Inflammatory macrophage (primary cell): ENCODE measurements around the gene ABCB6.

Source experiments
- DNase-seq, 2 donors: peaks; one replicate each; pipeline ENCODE4 v3.0.0-alpha.2; 2020 to 2022

ABCB6 gene

DNA sequence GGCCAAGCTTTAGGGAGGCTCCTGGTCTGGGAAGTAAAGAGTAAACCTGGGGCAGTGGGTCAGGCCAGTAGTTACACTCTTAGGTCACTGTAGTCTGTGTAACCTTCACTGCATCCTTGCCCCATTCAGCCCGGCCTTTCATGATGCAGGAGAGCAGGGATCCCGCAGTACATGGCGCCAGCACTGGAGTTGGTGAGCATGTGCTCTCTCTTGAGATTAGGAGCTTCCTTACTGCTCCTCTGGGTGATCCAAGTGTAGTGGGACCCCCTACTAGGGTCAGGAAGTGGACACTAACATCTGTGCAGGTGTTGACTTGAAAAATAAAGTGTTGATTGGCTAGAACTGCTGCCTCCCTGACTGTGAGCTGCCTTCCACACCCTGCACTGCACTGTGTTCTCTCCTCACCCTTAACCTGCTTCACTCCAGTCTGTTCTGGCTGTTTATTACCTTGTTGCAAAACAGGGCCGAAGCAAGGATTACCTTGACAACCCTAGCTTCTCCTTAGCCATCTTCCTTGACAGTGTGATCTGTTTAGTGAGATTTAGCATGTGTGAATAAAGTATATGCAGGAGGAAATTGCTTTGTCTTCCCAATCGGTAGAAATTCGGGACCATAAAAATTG, 35.5 kb downstream of the ABCB6 start:
- no peak for DNase-seq

DNA sequence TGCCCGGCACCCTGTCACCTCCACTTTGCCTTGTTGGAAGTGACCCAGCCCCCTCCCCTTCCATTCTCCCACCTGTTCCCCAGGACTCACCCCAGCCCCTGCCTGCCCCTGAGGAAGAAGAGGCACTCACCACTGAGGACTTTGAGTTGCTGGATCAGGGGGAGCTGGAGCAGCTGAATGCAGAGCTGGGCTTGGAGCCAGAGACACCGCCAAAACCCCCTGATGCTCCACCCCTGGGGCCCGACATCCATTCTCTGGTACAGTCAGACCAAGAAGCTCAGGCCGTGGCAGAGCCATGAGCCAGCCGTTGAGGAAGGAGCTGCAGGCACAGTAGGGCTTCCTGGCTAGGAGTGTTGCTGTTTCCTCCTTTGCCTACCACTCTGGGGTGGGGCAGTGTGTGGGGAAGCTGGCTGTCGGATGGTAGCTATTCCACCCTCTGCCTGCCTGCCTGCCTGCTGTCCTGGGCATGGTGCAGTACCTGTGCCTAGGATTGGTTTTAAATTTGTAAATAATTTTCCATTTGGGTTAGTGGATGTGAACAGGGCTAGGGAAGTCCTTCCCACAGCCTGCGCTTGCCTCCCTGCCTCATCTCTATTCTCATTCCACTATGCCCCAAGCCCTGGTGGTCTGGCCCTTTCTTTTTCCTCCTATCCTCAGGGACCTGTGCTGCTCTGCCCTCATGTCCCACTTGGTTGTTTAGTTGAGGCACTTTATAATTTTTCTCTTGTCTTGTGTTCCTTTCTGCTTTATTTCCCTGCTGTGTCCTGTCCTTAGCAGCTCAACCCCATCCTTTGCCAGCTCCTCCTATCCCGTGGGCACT, 36.2 kb downstream of the ABCB6 start:
- DNase-seq, result peak; percentile 63 to 65

DNA sequence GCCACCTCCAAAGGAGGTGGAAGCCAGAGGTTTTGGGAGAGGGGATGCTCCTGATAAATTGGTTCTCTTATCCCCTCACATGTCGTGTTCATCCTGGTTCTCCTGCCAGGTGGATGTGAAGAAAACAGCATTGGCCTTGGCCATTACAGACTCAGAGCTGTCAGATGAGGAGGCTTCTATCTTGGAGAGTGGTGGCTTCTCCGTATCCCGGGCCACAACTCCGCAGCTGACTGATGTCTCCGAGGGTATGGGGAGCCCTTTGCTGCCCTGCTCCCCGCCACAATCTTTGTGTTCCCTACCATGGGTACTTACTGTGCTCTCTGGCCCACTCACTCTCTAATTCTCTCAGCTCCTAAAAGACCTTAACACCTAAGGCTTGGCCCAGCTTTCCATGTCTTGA, 37.2 kb downstream of the ABCB6 start:
- DNase-seq, result no peak

DNA sequence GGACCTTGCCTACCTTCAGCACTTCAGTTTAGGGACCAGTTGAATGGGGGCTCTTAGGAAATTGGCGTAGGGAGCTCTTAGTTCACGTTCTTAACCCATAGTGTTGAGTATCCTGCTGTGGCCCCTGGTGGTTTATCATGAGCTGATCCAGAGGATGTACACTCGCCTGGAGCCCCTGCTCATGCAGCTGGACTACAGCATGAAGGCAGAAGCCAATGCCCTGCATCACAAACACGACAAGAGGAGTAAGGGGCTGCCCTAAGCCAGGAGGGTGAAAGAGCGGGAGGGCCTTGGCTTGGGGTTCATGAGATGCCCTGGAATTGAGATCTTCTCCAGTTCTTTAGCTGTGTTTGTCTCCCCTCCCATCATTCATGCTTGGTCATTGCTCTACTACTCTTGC, 37.8 kb downstream of the ABCB6 start:
- no peak for DNase-seq

DNA sequence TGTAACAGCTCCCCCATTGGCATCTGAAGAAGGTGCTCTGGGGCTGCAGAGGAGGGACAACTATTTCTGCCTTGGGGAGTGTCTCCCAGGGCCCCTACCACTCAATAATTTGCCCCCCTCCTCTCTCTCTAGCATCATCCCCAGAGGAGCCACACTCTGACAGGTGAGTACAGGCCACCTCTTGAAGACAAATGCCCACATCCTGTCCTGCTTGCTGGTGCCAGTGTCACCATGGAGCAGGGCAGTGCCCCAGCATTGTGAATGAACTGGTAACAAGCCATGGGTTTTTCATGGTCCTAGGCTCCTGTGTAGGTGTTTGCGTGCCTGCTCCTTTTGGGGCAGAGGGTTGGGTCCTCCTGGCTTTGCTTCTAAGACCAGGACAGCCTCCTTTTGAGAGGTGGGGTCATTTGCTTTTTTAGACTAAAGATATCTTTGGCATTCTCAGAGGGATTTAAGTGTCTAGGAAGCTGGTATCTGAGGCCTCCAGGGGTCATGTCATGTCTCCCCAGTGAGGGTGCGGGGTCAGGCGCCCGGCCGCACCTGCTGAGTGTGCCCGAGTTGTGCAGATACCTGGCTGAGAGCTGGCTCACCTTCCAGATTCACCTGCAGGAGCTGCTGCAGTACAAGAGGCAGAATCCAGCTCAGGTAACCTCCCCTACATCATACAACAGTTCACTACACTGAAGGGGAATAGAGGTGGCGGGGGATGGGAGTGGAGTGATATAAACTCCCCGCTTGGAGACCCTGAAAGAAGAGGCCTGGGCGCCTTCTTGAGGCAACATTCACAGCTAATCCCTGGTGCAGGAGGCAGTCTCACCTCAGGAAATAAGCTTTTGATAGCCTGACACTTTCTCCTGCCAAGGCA, 38.9 kb downstream of the ABCB6 start:
- DNase-seq, result no peak

DNA sequence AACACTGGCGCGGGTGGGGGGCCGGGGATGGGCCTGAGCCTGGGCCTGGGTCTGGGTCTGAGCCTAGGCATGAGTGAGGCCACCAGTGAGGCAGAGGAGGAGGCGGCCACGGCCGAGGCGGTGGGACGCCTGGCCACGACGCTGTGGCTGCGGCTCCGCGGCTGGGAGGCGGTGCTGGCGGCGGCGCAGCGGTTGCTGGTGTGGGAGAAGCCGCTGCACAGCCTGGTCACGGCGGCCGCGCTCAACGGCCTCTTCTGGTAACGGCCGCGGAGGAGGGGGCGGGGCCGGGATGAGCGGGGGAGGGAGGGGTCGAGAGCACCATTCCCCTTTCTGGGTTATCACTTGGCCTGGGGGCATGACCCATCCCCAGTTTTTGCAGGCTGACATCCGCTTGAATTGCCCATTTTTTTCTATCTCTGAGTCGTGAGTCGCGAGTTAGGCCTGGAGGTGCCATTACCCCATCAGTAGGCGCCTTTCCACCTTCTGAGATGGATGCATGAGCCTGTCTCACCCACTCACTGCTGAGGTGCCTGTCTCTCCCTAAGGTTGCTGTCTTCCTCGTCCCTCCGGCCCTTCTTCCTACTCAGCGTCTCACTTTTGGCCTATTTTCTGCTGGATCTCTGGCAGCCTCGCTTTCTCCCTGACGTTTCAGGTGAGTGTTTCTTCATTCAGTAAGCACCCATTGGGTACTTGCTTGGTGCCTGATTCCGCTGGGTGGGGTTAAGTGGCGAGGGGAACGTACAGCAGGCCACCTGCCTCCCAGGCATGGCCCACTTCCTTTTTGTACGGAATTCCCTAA, 40.2 kb downstream of the ABCB6 start:
- peak in 1 of 2 donors; percentile 36 for DNase-seq

DNA sequence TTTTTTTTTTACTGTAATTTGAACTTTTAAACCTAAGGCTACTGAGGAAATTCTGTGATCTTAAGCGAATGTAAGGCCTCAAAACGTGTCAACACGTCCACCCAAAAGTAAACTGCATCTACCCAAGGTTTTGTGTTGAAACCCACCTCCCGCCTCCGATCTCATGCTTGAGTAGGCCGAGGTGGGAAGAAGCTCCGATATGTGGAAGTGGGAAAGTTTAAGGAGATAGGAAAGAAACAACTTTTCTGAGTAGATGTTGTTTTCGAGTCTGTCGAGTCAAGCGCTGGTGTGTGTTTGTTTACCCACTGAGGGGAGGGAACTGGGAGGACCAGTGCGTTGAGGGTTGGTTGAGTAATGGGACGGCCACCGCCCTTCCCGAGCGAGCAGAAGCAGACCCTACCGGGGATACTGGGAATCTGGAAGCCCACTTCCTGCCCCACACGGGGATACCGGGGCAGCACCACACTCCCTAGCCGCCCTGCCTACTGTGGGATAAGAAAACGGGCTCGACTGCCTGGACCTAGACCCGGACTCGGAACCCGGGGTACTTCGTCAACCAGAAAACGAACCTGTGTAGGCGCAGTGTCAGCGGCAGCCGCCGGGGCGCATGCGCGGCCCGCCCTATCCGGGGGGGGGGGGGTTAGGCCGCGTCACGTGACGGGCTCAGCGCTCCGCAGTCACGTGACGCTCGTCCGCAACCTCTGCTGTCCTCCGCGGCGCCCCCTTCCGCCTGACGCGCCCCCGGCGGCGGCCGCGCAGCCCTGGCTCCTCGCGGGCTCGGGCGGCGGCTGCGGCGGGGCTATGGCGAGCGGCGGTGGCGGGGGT, 41.0 kb downstream of the ABCB6 start, which contains the start of gene RETREG2:
Gene RETREG2, plus strand, starts transcription at position 724 of the 825 bp plus-strand sequence. Its CDS starts 78 bp downstream, at position 802.
- DNase-seq, result peak; percentile 86 to 95

DNA sequence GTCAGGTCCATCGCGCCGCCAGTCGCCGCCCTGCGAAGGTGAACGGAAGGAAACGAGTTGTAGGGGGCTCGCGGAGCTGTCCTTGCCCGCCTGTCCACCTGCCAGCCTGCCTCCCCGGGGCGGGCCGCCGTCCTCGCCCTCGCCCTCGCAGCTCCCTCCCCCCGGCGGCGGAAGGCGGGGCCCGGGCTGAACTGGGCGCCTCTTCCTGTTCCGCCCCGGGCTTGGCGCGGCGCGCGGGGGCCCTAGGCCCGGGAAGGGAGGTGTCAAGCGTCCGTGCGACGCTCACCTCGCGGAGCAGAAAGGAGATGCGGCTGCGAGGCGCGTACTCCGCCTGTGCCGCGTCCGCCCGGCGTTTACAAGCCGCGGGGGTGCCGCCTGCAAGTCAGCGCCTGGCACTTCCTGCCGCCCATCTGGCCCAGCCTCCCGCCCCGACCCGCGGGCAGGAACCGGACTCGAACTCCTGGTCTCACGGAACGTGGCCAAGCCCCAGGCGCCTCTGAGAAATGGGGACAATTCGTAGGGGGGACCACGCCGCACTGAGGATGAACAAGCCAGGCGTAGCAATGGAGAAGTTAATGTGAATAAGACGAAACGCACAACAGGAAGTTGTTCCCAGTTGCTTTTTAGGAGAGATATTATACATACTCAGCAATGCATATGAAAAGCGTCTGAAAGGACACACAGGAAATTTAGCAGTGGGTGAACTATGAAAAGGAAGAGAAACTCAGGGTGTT, 41.8 kb downstream of the ABCB6 start, which contains the start of gene CNPPD1:
Gene CNPPD1, minus strand, starts transcription at position 108 of the 734 bp plus-strand sequence. Its CDS starts 97 bp downstream, at position 11.
- peak; percentile 82 to 91 for DNase-seq

DNA sequence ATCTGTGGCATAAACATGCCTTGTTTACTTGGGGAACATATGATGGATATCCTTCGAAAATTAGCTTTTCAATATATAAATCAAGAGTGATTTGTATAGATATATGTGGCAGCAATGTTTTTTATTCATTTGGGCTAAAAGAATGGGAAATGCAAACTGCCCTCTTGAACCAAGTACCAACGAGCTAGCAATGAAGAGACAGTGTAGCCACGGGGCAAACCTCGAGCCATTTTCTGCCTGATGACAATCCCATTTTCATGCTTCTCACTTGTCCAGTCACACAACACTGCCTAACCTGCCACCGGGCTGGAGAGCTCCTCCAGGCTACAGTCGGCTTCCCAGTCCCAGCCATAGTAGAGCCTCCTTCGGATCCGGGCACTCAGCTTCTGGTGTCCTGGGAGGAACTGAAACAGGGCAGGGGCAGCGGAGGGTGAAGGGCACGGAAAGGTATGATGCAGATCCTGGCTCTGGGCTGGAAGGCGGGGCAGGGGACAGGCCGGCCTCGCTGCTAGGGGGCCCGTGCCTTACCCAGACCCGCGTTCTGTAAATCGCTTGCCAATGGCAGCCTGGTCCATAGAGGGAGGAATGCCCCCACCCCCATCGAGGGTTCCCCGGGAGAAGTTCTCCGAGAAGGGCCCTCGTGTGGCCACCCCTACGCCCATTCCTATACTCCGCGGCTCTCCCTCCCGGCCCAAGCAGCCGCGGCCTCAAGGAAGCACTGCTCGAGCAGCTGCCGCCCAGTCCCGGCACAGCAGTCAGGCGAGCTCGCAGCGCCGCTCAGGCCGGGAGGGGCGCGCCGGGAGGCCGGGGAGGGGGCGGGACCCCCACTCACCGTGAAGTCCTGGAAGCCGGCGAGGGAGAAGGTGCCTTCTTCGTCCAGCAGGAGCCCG, 42.6 kb downstream of the ABCB6 start:
- DNase-seq, result peak; percentile 19 to 51

DNA sequence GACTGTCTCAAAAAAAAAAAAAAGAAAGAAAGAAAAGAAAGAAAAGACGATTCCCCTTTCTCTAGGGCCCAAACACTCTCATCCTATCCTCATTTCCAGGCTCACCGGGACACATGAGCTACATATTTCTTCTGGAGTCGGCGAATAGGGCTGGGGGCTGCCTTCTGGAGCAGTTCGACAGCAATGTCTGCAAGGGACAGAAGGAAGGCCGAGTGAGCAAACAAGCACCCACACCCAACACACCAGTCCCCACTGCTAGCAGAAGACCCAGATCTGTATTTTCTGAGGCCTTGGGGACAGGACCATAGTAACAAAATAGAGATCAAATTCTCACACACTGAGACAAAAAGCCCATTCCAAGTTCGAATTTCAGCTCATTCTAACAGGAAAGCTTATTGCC, 43.3 kb downstream of the ABCB6 start:
- no peak for DNase-seq

DNA sequence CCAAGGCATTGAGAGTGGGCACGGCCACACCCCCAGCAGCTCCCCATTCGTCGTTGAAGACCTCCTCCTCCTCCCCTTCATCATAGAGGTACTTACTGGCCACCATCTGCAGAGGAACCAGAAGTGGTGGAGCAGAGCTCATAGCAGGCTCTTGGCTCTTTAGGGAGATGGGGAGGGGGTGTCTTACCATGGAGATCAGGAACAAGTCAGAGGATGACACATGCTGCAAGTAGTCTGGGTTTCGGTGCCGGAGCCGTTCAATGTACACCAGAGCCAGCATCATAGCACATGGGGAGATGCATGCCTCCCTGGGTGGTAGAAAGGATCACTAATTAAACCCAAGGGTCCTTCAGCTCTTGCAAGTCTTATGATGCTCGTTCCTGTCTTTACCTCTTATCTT, 44.0 kb downstream of the ABCB6 start:
- DNase-seq, result no peak

DNA sequence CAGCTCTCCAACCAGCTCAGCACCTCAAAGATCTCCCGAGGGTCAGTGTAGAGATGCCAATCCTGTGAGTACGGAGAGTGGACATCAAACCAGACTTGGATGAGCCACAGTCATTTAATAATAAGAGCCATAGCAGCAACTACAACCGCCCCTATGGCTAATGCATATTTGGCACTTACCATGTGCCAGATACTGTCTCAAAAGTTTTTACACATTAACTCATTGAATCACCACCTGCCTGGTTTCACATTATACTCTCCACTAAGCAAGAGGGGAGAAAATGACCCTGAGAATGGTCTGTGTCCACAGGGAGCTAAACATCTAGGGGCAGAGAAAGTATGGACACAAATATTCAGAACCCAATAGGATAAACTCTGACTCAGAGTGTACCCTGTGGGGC, 44.6 kb downstream of the ABCB6 start:
- no peak for DNase-seq

DNA sequence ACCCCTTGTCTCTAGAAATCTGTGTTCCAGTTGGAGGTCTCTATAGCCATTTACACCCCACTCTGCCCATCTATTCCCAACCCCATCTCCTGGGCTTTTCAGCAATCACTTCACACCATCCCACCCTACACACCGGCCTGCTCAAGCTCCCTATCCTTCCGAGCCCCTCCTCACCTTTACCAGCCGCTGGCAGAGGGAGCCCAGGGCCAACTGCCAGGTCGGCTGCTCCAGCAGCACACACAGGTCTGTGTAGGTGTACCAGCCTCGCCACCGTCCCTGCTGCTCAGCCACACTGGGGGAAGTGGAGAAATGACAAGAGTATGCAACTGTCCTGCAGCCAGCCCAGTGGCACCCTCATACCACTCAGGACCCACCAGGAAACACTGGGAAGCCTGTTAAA, 45.6 kb downstream of the ABCB6 start:
- no peak for DNase-seq

DNA sequence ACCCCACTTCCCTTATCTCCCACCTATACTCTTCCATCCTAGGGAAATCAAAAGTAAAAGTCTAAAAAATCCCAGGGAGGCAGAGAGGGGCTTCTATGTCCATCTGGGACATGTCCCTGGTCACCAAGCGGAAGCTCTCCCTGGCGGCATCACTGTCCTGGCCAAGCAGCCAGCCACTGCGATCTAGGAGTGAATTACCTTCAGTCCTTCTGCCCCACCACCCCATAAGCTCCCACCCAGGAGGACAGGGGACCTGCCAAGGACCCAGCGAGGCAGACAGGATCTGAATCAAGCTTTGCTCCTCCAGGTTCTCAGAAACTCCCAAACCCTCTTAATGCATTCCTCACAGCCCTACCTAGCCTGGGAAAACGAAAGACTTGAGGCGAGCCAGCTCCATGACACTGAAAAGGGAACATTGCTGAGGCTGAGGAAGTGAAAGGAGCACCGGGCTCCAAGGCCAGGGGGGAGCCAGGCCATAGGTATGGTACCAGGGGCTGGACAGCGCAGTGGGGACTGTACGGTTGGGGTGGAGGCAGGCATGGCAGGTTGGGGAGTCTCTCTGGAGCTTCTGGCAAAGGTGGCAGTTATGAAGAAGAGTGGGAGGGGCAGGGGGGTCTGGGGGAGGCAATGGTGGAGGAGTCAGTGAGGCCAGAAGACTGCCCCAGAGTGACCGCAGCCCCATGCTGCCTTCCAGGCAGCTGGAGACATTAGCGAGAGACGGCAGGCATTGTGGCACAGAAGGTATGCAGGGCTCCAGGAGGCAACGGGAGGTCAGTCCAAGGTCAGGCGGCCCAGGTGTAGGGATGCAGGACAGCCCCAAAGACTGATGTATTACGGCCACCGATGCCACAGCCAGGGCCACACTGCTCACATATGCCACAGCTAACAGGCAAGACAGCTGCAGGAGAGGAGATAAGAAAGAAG, 46.3 kb downstream of the ABCB6 start:
- no peak for DNase-seq

DNA sequence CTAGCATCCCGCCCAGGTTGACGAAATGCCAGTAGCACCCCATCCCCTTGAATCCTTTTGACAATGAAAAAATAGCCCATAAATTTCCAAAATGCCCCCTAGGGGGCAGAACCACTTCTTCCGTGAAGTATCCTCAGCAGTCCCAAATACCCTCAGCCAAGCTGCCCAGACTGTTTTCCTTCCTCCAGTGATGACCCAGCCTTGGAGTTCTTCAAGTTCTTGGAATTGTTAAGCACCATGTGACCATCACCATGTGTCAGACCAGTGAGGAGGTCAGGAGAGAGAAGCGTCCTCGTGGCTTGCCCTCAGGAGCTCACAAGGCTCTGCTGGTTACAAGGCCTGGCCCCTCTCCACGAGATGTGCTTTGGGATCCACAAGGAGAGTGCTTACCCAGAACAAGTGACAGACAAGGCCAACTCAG, 47.5 kb downstream of the ABCB6 start:
- peak; percentile 49 to 60 for DNase-seq

DNA sequence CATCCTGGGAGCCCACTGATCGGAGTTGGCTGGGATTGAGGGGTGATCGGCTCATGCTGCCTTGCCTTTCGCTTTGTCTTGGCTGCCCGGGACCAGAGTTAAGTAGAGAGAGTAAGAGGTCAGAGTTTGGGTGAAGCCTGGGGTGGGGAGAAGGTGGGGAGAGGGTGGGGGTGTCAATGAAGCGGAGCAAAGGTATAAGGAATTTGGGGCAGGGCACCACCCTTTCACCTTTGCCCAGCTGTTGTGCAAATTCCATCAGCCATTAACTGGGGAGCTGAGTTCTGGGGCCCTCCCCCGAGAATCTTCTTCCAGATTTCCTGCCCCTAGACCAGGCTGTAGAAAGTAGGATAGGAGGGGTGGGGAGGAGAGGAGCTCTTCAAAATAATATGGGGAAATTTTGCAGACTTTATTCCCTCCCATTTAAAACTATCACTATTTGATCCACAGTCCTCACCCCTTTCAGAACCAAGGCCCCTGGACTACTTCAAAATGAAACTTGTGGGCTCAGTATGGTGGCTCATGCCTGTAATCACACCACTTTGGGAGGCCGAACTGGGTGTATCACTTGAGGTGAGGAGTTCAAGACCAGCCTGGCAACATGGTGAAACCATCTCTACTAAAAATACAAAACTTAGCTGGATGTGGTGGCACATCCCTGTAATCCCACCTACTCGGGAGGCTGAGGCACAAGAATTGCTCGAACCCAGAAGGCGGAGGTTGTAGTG, 48.7 kb downstream of the ABCB6 start, which contains the start of gene SLC23A3:
Gene SLC23A3, minus strand, starts transcription at position 100 of the 725 bp plus-strand sequence. Its CDS starts 45 bp downstream, at position 55.
- no peak for DNase-seq

DNA sequence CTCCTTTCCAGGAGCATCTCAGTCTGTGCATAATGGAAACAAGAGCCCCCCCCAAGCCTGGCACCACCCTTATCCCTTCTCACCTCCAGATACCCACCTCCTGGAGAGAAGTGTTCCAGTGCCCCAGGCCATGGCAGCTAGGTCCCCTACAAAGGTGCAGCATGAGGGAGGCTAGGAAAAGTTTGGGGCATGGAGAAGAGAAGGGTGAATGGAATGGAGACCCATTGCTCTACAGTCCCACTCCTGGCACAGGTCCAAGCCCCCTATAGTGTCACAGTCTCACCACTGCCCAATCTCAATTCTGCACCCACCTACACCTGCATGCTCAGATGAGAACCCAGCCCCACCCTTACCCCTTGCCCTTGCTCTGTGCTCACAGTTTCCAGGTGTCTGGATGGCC, 49.8 kb downstream of the ABCB6 start:
- DNase-seq, result no peak
